NCI-H774 (cell line): ENCODE measurements around the gene SPECC1.
"Not testable (repeated sequence)": the region's sequence is repeated elsewhere in the genome, so short reads cannot be mapped to it uniquely, and the experiment has no call there.

ENCODE experiments used
- DNase-seq: peaks from one replicate; lab custom pipeline; 2025; lab: John Stamatoyannopoulos, UW

The SPECC1 gene

DNA sequence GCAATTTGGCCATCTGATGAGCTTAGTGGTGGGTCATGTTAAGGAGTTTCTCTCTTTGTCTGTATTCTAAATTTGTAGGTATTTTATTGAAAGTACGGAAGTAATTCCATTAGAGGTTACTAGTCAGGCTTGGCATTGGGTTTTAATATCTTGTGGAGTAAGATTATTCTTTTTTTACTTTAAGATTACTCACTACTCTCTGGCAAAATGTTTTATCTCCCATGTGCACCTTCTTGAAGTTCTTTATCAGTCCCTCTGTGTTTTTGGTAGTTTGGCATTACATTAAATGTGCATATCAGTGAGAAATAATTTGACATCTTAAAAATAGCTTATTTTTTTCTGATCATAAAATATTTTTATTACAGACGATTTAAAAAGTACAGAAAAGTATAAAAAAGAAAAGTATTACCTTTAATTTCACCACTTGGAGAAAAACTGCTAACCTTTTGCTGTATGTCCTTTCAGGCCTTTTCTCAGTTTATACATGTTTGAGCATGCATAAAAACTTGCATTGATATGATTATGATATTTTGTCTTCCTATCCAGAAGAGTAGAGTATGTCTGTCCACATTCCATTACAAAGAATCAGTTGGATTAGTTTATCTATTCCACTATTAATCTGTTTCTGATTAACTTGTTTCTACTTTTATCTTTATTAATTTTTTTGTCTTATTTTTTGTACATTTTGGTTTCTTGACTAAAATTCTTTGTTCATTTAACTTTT, 198.3 kb downstream of the SPECC1 start:
- DNase-seq = no peak

- DNase-seq = no peak
Observed at GRCh38 chr17:20208717-20209116, 199.6 kb downstream of the SPECC1 start.

DNA sequence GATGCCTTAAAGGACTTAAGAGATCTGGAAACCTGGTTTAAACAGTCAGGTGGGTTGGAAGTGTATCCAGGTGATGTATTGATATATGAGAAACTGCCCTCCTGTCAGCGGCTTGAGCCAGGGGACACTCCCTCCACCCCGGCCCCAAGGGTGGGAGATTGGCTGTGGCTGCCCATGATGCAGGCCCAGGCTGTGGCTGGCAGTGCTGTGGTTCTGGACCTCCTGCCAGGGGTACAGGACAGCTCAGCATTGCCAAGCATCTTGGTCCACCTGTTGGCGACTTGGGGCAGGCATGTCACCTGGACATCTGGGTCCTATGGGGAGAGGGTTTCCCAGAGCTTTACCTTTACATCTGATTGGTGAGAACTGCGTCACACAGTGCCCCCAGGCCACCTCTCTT, 201.0 kb downstream of the SPECC1 start:
- no peak for DNase-seq

DNA sequence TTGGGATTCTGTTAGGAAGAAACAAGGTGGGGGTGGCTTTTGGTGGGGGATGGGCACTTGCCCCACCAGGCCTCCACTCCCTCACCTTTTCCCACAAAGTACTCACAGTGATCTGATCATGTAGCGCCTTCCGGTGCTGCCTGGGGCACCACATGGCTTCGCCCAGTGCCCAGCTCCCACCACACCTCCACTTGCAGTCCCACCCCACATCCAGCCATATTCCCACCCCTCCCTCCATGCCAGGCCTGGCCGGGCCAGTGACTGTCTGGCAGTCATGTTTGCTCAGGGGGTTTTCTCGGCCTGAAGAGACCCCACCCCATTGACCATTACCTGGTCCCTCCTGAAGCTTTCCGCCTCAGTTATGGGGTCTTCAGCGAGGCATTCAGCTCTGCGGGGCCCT, 201.5 kb downstream of the SPECC1 start:
- DNase-seq = no peak

- DNase-seq = no peak
Observed at GRCh38 chr17:20211246-20211645, 202.1 kb downstream of the SPECC1 start.

DNA sequence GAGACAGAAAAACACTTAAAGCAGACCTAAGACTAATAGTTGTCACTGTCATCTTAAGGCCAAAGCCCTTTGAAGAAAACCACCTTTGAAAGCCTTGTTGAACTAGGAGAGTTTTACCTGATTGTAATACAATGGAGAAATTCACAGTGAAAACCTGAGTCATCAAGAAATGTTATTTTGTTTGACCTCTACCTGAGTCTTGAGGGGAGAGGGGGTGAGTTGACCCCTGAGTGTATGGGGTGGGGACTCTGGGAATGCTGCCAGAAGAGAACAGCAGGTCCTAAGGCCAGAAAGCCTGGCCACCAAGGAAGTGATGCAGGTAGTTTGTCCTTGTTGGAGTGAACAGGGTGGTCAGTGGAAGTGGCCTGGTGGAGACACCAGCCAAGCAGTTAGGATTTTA, 204.3 kb downstream of the SPECC1 start:
- DNase-seq = no peak

- no peak for DNase-seq
Observed at GRCh38 chr17:20214794-20215193, 205.6 kb downstream of the SPECC1 start.

DNA sequence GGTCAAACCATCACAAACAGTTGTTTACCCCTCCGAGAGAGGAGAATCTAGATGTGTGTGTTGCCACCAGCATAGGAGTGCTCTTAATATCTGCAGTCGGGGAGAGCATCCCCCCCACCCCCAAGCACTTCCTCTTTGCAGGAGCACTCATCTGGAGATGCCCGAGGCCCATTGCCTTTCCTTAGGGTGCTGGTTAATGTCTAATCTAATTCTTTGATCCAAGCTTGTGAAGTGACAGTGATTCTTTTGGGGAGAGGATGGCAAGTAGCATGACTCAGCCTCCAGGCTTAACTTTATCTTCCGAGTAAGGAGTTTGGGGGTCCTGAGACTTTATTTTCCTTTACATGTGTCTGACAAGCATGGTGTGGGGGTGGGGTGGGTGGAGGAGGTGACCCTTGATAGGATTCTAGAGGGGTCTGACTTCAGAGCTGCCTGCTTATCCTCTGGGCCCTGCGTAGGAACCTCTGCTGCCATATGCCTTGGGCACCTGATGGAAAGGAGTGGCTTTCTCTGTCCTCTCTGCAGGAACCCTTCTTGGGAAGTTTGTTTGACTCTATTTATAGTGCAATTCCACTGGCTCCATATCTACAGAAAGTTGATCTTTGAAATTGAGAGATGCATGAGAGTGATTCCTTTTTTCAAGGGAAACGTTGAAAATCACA, 207.1 kb downstream of the SPECC1 start:
- DNase-seq = no peak

GRCh38 chr17:20216853-20217252, 207.7 kb downstream of the SPECC1 start:
- DNase-seq = no peak

- DNase-seq = no peak
Observed at GRCh38 chr17:20217677-20218076, 208.5 kb downstream of the SPECC1 start.

- no peak for DNase-seq
Observed at GRCh38 chr17:20218272-20218671, 209.1 kb downstream of the SPECC1 start.

- no peak for DNase-seq
Observed at GRCh38 chr17:20223808-20224328, 214.7 kb downstream of the SPECC1 start.

GRCh38 chr17:20224379-20224778, 215.2 kb downstream of the SPECC1 start:
- DNase-seq = no peak

GRCh38 chr17:20225162-20226115, 216.3 kb downstream of the SPECC1 start:
- DNase-seq = no peak

- DNase-seq = peak; percentile 24
Observed at GRCh38 chr17:20226814-20227482, 217.8 kb downstream of the SPECC1 start.

DNA sequence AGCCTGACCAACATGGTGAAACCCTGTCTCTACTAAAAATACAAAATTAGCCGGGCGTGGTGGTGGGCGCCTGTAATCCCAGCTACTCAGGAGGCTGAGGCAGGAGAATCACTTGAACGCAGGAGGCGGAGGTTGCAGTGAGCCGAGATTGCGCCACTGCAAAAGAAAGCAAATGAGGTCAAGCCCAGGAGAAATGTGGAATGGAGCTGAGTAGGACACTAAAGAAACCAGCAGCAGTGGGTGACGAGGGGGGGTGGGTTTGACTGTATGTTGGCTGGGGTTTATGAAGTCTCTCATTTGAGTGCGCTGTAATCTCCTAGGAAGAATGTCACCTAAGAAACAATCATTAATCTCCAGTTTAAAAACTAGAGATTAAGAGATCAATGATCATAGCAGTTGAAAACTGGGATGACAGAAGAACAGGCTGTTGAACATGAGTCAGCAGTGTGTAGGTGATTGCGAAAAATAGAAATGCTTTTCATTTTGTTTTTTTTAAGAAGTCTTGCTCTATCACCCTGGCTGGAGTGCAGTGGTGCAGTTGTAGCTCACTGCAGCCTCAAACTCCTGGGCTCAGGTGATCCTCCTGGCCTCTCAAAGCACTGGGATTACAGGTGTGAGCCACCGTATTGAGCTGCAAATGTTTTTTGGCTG, 218.7 kb downstream of the SPECC1 start:
- DNase-seq = not testable (repeated sequence)

GRCh38 chr17:20228410-20228809, 219.3 kb downstream of the SPECC1 start:
- DNase-seq = no peak

DNA sequence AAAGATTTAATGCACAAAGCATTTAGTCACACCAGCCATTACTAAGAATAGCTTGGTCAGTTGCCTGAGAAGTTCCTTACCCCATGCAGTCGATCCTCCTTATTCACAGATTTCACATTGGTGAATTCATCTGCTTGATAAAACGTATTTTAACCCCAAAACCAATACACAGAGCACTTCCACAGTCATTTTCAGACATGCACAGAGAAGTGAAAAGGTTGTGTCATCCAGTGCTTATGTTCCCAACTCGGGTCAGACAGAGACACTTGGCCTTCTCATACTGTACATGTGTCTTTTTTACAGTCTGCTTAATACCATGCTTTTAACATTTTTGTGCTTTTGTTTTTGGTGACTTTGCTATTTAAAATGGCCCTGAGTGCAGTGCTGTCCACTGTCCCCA, 219.7 kb downstream of the SPECC1 start:
- DNase-seq = no peak

GRCh38 chr17:20230924-20231323, 221.8 kb downstream of the SPECC1 start:
- DNase-seq = no peak

DNA sequence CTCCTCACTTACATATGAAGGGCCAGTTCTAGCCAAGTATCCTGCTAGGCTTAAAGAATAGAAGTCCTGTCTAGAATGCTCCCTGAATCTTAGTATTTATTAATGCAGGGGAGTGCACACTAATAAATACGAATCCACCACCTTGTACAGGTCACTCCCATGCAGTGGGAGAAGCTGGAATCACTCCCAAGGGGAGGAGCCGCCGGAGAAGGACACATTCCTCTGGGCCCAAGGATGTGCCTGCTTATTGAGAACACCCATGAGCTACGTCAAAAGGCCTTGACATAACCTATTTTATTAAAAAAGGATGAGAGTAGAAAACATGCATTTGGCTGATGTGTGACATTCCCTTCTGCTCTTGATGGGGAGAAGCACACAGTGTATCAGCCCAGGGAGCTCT, 223.5 kb downstream of the SPECC1 start:
- no peak for DNase-seq

DNA sequence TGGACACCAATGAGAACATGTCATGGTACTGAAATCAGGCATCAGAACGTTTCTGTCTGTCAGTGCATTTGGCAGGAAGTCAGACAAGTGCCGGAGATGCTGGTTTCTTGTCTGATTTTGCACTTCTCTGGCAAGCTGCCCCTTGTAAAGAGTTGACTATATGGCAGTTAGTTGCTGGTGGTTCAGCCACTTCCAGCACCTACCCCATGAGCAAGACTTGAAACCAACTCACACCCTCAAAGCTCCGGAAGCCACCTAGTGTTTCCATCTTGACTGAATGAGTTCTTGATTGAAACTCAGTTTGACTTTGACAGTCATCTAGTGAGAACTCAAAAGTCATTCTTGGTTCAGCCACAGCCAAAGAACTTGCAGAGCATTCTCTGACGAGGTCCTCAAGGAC, 225.1 kb downstream of the SPECC1 start:
- no peak for DNase-seq
